ENCODE data around the gene CA12. TPM values are rescaled to one million over a fixed set of nuclear protein-coding genes. Genes with fewer than 3 reads are reported as not detected.

CA12 gene
- total and polyA plus RNA-seq, 4 donors: 0.07 to 5.1 (median 1.5) TPM

GRCh38 chr15:63347074-63347857, 34.4 kb downstream of the CA12 start:
- Histone ChIP-seq H3K27ac (ENCODE audit: low read depth in 1 of 2, low read length in 2 of 2) (no peak overlapping the region), H3K4me3 (ENCODE audit: low read depth in 1 of 3, low read length in 3 of 3) (no peak overlapping the region), H3K9me3 (ENCODE audit: control insufficient read depth in 4 of 4, low read length in 3 of 4) (no peaks in the 10 kb centered on the region), H3K36me3 (ENCODE audit: control insufficient read depth in 4 of 4, insufficient read depth in 3 of 4, low read depth in 1 of 4, low read length in 3 of 4) (no peaks in the 10 kb centered on the region), H3K4me1 (ENCODE audit: control insufficient read depth in 4 of 4, insufficient read depth in 4 of 4, low read length in 3 of 4) (no peaks in the 10 kb centered on the region), H3K27me3 (ENCODE audit: control insufficient read depth in 4 of 4, insufficient read depth in 4 of 4, low read length in 3 of 4) (no peaks in the 10 kb centered on the region), H3K9ac (ENCODE audit: low read depth in 1 of 2, low read length in 2 of 2) (no peak overlapping the region)
- 80% methylated on average over 6 of the region's 6 CpGs for WGBS
- DNase-seq (ENCODE audit: low spot score): no peak
- TF ChIP-seq HNF4G (IDR thresholded peaks at IDR 0.05) (no peak), RXRA (IDR thresholded peaks at IDR 0.05) (peak in 1 of 2 donors; percentile 14)

GRCh38 chr15:63345391-63345752, 36.3 kb downstream of the CA12 start:
- H3K36me3 ChIP-seq (ENCODE audit: control insufficient read depth in 4 of 4, insufficient read depth in 3 of 4, low read depth in 1 of 4, low read length in 3 of 4): no peaks in the 10 kb centered on the region
- peaks cover 0 to 7% (median 3%) of the 10 kb centered on the region in 4 donors for H3K4me1 ChIP-seq (ENCODE audit: control insufficient read depth in 4 of 4, insufficient read depth in 4 of 4, low read length in 3 of 4)
- H3K27me3 ChIP-seq (ENCODE audit: control insufficient read depth in 4 of 4, insufficient read depth in 4 of 4, low read length in 3 of 4): no peaks in the 10 kb centered on the region
- no peak overlapping the region for H3K9ac ChIP-seq (ENCODE audit: low read depth in 1 of 2, low read length in 2 of 2)
- no peak overlapping the region for H3K27ac ChIP-seq (ENCODE audit: low read depth in 1 of 2, low read length in 2 of 2)
- no peak for DNase-seq (ENCODE audit: low spot score)
- H3K4me3 ChIP-seq (ENCODE audit: low read depth in 1 of 3, low read length in 3 of 3): no peak overlapping the region
- TF ChIP-seq ZBTB33 (IDR thresholded peaks at IDR 0.05) (no peak), REST (IDR thresholded peaks at IDR 0.05) (no peak), GABPA (IDR thresholded peaks at IDR 0.05 in 1 of 2, conservative IDR thresholded peaks at IDR 0.05 in 1 of 2) (no peak), JUND (IDR thresholded peaks at IDR 0.05) (no peak), YY1 (IDR thresholded peaks at IDR 0.05) (no peak), HNF4A (conservative IDR thresholded peaks at IDR 0.05) (no peak), RXRA (IDR thresholded peaks at IDR 0.05) (no peak), ATF3 (IDR thresholded peaks at IDR 0.05) (no peak)
- TF ChIP-seq, protein P1, sequence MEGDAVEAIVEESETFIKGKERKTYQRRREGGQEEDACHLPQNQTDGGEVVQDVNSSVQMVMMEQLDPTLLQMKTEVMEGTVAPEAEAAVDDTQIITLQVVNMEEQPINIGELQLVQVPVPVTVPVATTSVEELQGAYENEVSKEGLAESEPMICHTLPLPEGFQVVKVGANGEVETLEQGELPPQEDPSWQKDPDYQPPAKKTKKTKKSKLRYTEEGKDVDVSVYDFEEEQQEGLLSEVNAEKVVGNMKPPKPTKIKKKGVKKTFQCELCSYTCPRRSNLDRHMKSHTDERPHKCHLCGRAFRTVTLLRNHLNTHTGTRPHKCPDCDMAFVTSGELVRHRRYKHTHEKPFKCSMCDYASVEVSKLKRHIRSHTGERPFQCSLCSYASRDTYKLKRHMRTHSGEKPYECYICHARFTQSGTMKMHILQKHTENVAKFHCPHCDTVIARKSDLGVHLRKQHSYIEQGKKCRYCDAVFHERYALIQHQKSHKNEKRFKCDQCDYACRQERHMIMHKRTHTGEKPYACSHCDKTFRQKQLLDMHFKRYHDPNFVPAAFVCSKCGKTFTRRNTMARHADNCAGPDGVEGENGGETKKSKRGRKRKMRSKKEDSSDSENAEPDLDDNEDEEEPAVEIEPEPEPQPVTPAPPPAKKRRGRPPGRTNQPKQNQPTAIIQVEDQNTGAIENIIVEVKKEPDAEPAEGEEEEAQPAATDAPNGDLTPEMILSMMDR (IDR thresholded peaks at IDR 0.05; ENCODE audit: low read depth, low read length, missing input control): no peak
- TF ChIP-seq, protein P2, sequence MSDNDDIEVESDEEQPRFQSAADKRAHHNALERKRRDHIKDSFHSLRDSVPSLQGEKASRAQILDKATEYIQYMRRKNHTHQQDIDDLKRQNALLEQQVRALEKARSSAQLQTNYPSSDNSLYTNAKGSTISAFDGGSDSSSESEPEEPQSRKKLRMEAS (IDR thresholded peaks at IDR 0.05): no peak
- WGBS: 94% methylated on average over 14 of the region's 14 CpGs
- H3K9me3 ChIP-seq (ENCODE audit: control insufficient read depth in 4 of 4, low read length in 3 of 4): no peaks in the 10 kb centered on the region
